ENCODE measurements around the gene TLR4.

TLR4 gene

DNA sequence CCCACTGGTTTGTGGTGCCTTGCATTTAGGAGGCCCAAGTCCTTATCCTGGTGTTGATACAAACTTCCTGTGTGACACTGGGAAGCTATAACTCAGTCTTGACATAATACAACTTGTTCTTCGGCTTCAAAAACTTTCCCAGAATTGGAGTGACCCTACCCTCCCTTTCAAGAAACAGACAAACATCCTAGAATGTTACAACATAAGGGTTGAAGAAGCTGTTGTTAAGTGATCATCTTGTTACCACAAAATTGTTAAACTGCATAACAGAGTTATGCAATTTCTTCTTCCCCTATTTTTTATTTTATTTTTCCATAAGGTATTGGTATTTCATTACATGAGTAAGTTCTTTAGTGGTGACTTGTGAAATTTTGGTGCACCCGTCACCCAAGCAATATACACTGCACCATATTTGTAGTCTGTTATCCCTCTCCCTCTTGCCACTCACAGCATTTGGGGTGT, 21.3 kb downstream of the TLR4 start:
- H3K9me3 ChIP-seq (ENCODE audit: control insufficient read depth, insufficient read depth, low read length): no peaks in the 10 kb centered on the region
- H3K4me1 ChIP-seq (ENCODE audit: control insufficient read depth, insufficient read depth, low read length): no peaks in the 10 kb centered on the region
- WGBS (ENCODE audit: insufficient coverage, insufficient read length): no CpG with 5 or more reads among the region's 2 CpGs
- H3K4me3 ChIP-seq (ENCODE audit: low read length): no peak overlapping the region
- H3K36me3 ChIP-seq (ENCODE audit: control insufficient read depth, insufficient read depth, low read length): no peaks in the 10 kb centered on the region
- no peak for DNase-seq (ENCODE audit: low read depth, low spot score)
- no peak overlapping the region for H3K27ac ChIP-seq (ENCODE audit: low read length)
- no peaks in the 10 kb centered on the region for H3K27me3 ChIP-seq (ENCODE audit: control insufficient read depth, insufficient read depth, low read length)

DNA sequence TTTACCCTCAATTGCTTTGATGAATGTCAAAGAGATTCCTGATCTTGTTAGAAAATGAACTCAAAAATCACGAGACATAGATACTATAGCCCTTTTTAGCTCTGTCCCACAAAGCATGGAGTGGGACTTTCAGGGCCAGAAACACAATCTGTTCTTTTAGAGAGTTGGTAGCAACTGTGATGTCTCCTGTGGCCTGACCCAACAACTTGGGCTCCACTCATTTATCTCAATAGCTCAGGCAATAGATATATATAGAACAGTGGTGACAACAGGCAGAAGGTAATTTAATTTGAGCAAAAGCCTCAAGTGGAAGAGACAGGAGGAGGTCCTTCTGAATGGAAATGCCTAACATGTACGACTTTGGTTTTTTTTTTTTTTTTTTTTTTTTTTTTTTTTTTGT, 25.2 kb downstream of the TLR4 start:
- no peaks in the 10 kb centered on the region for H3K9me3 ChIP-seq (ENCODE audit: control insufficient read depth, insufficient read depth, low read length)
- WGBS (ENCODE audit: insufficient coverage, insufficient read length): no CpG with 5 or more reads among the region's 2 CpGs
- H3K27me3 ChIP-seq (ENCODE audit: control insufficient read depth, insufficient read depth, low read length): no peaks in the 10 kb centered on the region

DNA sequence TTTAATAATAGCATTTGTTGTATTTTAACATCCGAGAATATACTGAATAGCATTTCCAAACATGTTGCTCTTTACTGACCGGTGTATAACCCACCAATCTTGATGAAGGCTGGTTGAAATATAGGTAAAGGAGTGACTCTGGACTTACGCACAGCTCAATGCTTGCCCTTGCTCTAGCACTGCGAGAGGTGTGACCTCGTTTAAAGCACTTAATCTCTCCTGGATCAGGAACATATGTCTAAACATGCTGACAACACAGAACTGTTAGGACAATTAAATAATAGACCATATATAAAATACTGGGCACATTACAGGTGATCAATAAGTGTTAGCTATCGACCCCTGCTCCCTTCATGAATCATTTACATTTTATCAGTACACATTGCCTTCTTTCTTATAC, 28.3 kb downstream of the TLR4 start:
- no peak for DNase-seq (ENCODE audit: low read depth, low spot score)
- H3K9me3 ChIP-seq (ENCODE audit: control insufficient read depth, insufficient read depth, low read length): no peaks in the 10 kb centered on the region
- H3K27me3 ChIP-seq (ENCODE audit: control insufficient read depth, insufficient read depth, low read length): no peaks in the 10 kb centered on the region
- no peak overlapping the region for H3K4me3 ChIP-seq (ENCODE audit: low read length)
- WGBS (ENCODE audit: insufficient coverage, insufficient read length): no CpG with 5 or more reads among the region's 6 CpGs
- H3K27ac ChIP-seq (ENCODE audit: low read length): no peak overlapping the region
- H3K4me1 ChIP-seq (ENCODE audit: control insufficient read depth, insufficient read depth, low read length): no peaks in the 10 kb centered on the region
- H3K36me3 ChIP-seq (ENCODE audit: control insufficient read depth, insufficient read depth, low read length): no peaks in the 10 kb centered on the region

More for the DNA sequence above, 25.2 kb downstream of the TLR4 start:
- Histone ChIP-seq H3K4me1 (ENCODE audit: control insufficient read depth, insufficient read depth, low read length) (no peaks in the 10 kb centered on the region), H3K36me3 (ENCODE audit: control insufficient read depth, insufficient read depth, low read length) (no peaks in the 10 kb centered on the region), H3K27ac (ENCODE audit: low read length) (no peak overlapping the region), H3K4me3 (ENCODE audit: low read length) (no peak overlapping the region)
- no peak for DNase-seq (ENCODE audit: low read depth, low spot score)

DNA sequence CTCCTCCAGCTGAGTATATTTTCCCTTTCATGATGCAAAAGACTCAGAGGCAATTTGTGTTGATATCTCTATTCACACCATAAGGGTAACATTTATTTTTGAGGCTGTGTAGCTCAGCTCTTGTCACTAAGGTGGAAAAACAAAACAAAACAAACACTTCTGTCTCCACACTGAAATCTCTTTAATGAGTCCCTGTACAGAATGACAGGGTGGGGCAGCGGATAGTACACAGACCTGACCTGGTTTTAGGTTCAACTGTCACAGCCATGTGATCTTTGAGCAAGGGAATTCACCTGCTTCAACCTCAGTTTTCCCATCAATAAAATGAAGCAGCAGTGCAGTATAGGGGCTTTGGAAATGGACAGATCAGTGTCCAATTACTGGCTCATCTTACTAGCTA, 29.3 kb downstream of the TLR4 start:
- Histone ChIP-seq H3K4me3 (ENCODE audit: low read length) (no peak overlapping the region), H3K9me3 (ENCODE audit: control insufficient read depth, insufficient read depth, low read length) (no peaks in the 10 kb centered on the region), H3K27me3 (ENCODE audit: control insufficient read depth, insufficient read depth, low read length) (no peaks in the 10 kb centered on the region), H3K27ac (ENCODE audit: low read length) (no peak overlapping the region), H3K36me3 (ENCODE audit: control insufficient read depth, insufficient read depth, low read length) (no peaks in the 10 kb centered on the region), H3K4me1 (ENCODE audit: control insufficient read depth, insufficient read depth, low read length) (no peaks in the 10 kb centered on the region)
- no peak for DNase-seq (ENCODE audit: low read depth, low spot score)
- no CpG with 5 or more reads among the region's 1 CpG for WGBS (ENCODE audit: insufficient coverage, insufficient read length)

DNA sequence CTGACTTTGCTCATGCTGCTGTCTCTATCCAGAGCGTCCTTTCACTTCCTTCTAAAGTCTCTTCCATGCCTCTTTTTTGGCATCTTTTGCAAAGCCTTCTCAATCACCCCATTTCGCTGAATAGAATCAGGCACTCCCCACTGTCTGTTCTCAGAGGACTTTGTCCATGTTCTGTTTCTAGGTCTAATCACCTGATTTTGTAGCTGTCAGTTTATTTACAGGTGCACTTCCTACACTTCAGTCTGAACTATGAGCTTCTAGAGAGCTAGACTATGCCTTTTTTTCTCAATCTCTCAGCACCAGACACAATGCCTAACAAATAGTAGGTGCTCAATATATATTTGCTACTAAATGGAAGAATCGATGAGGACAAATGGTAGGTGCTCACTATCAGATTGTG, 29.9 kb downstream of the TLR4 start:
- no CpG with 5 or more reads among the region's 3 CpGs for WGBS (ENCODE audit: insufficient coverage, insufficient read length)
- Histone ChIP-seq H3K4me3 (ENCODE audit: low read length) (no peak overlapping the region), H3K27me3 (ENCODE audit: control insufficient read depth, insufficient read depth, low read length) (no peaks in the 10 kb centered on the region), H3K27ac (ENCODE audit: low read length) (no peak overlapping the region), H3K9me3 (ENCODE audit: control insufficient read depth, insufficient read depth, low read length) (no peaks in the 10 kb centered on the region), H3K36me3 (ENCODE audit: control insufficient read depth, insufficient read depth, low read length) (no peaks in the 10 kb centered on the region), H3K4me1 (ENCODE audit: control insufficient read depth, insufficient read depth, low read length) (no peaks in the 10 kb centered on the region)
- no peak for DNase-seq (ENCODE audit: low read depth, low spot score)

DNA sequence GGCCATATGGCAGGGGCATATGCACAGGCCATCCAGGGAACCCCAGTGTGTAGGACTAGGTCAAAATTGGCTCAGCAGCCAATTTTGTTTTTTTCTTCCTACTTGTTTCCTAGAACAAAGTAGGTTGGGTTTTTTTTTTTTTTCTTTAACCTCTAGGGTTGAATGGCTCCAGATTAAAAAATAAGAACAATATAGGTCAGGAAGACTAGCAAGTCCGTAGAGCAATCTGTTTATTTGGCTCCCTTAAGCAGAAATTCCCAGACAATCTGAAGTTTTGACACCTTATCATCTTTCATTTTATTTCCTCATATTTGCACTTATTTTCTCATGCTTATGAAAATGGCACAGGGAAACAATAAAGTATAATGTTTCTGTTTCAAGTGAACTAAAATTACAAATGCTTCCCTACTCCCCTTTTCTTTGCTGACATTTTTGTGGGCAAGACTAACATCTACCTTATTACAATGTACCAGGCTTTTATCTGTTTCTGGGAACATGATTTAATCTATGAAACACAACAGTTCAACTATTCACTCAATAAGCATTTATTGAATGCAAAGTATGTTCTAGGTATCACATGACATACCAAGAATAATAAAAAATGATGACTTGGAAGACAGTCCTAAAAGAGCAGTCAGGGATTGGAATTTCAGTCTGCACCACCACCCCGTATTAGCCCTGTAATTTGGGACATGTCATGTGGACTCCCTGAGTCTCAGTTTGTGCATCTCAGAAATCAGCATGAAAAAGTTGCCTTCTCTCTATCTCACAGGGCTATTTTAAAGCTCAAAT, 30.5 kb downstream of the TLR4 start:
- Histone ChIP-seq H3K36me3 (ENCODE audit: control insufficient read depth, insufficient read depth, low read length) (no peaks in the 10 kb centered on the region), H3K4me1 (ENCODE audit: control insufficient read depth, insufficient read depth, low read length) (no peaks in the 10 kb centered on the region), H3K4me3 (ENCODE audit: low read length) (no peak overlapping the region), H3K27ac (ENCODE audit: low read length) (no peak overlapping the region), H3K27me3 (ENCODE audit: control insufficient read depth, insufficient read depth, low read length) (no peaks in the 10 kb centered on the region), H3K9me3 (ENCODE audit: control insufficient read depth, insufficient read depth, low read length) (no peaks in the 10 kb centered on the region)
- no CpG with 5 or more reads among the region's 2 CpGs for WGBS (ENCODE audit: insufficient coverage, insufficient read length)
- no peak for DNase-seq (ENCODE audit: low read depth, low spot score)

DNA sequence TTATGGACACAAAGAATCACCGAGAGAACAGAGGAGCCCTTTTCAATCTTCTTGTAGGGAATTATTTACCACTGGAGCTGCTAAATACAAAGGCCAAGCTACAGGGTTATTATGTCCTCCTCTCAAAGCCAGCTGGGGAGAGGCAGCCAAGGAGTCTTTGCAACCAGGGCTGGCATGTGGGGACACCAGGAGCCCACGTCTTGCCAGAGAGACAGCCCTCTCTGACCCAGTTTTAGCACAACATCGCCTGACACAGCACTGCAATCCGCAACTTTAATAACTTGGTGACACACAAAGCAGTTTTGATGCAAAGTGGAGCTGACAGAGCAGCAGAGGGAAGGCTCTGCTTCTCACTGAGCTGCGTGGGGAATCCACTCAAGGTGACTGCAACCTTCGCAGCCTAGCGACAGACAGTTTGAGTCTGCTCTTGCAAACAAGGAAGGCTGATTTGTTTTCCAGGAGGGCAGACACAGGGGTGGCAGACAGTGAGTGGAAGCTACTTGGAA, 33.6 kb downstream of the TLR4 start:
- no CpG with 5 or more reads among the region's 7 CpGs for WGBS (ENCODE audit: insufficient coverage, insufficient read length)
- no peak overlapping the region for H3K27ac ChIP-seq (ENCODE audit: low read length)
- H3K36me3 ChIP-seq (ENCODE audit: control insufficient read depth, insufficient read depth, low read length): no peaks in the 10 kb centered on the region
- no peak overlapping the region for H3K4me3 ChIP-seq (ENCODE audit: low read length)
- H3K9me3 ChIP-seq (ENCODE audit: control insufficient read depth, insufficient read depth, low read length): no peaks in the 10 kb centered on the region
- no peak for DNase-seq (ENCODE audit: low read depth, low spot score)
- no peaks in the 10 kb centered on the region for H3K4me1 ChIP-seq (ENCODE audit: control insufficient read depth, insufficient read depth, low read length)
- H3K27me3 ChIP-seq (ENCODE audit: control insufficient read depth, insufficient read depth, low read length): 0 out of 2 replicates have a peak, but pooled peaks cover 1% of the 10 kb centered on the region

DNA sequence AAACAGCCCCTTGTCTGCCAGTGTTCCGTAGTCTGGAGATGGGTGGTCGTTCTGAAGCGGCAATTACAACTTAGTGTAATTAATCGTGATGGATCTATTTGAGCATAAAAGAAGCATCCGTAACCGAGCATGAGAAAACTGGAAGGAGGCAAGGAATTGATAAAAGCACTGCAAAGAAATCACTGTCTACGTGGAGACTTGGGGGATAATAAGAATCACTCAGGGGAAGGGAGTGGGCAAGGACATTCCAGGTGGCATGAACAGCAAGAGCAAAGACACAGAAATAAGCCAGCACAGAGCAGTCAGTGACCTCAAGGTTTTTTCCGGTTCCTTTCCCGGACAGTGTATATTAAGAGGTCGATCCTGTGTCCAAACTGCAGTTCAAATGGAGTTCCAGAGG, 35.0 kb downstream of the TLR4 start:
- no peaks in the 10 kb centered on the region for H3K36me3 ChIP-seq (ENCODE audit: control insufficient read depth, insufficient read depth, low read length)
- no peak overlapping the region for H3K27ac ChIP-seq (ENCODE audit: low read length)
- WGBS (ENCODE audit: insufficient coverage, insufficient read length): no CpG with 5 or more reads among the region's 10 CpGs
- H3K9me3 ChIP-seq (ENCODE audit: control insufficient read depth, insufficient read depth, low read length): no peaks in the 10 kb centered on the region
- no peak overlapping the region for H3K4me3 ChIP-seq (ENCODE audit: low read length)
- no peaks in the 10 kb centered on the region for H3K4me1 ChIP-seq (ENCODE audit: control insufficient read depth, insufficient read depth, low read length)
- H3K27me3 ChIP-seq (ENCODE audit: control insufficient read depth, insufficient read depth, low read length): 0 out of 2 replicates have a peak, but pooled peaks cover 1% of the 10 kb centered on the region
- DNase-seq (ENCODE audit: low read depth, low spot score): no peak

DNA sequence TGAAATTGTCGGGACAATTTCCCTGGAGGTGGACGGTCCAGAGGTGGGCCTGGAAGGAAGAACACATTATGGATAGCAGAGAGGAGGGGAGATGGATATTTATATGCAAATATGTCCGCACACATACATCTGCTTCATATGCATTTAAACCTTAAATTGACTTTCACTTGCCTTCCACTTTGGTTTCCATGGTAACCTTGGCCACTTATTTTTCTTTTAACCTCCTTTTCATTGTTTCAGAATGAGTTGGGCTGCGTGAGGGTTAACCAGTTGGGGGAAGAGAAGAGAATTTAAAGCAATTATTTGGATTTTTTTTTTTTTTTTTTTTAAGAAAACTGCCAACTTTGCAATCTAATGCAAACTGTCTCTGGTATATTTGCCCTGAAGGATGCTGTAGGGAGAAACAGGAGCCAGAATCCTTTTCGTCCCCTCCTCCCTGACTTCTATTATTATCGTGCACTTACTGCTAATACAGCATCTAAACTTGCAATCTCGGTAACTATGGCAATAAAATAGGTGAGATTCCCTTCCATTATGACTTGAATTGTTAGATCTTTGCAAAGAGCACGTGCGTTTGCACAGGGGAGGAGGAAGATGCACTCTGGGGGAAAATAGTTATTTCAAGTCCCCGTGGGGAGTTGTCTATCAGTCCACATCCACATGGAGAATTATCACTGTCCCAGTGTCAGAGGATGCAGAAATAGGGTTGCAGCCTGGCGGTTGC, 35.6 kb downstream of the TLR4 start:
- Histone ChIP-seq H3K9me3 (ENCODE audit: control insufficient read depth, insufficient read depth, low read length) (no peaks in the 10 kb centered on the region), H3K4me3 (ENCODE audit: low read length) (no peak overlapping the region), H3K27ac (ENCODE audit: low read length) (no peak overlapping the region), H3K27me3 (ENCODE audit: control insufficient read depth, insufficient read depth, low read length) (0 out of 2 replicates have a peak, but pooled peaks cover 1% of the 10 kb centered on the region), H3K4me1 (ENCODE audit: control insufficient read depth, insufficient read depth, low read length) (no peaks in the 10 kb centered on the region), H3K36me3 (ENCODE audit: control insufficient read depth, insufficient read depth, low read length) (no peaks in the 10 kb centered on the region)
- no peak for DNase-seq (ENCODE audit: low read depth, low spot score)
- WGBS (ENCODE audit: insufficient coverage, insufficient read length): no CpG with 5 or more reads among the region's 11 CpGs

DNA sequence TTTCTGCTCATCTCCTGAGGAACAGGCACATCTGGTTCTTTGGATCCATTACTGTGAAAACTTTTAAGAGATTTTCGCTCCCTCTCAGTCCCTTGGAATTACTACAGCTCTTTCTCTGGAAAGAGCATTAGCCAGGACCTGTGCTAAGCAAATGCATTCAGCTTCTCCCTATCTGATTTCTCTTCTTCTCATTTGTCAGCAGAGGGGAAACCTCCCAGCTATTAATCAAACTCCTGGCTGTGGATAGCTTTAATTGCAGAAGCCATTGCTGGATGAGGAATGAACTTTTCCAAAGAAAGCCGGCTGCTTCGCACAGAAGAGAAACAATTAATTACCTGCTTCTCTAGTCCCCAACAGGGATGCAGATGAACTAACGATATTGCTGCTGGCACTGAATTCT, 37.9 kb downstream of the TLR4 start:
- H3K36me3 ChIP-seq (ENCODE audit: control insufficient read depth, insufficient read depth, low read length): no peaks in the 10 kb centered on the region
- no peak overlapping the region for H3K27ac ChIP-seq (ENCODE audit: low read length)
- H3K27me3 ChIP-seq (ENCODE audit: control insufficient read depth, insufficient read depth, low read length): 0 out of 2 replicates have a peak, but pooled peaks cover 3% of the 10 kb centered on the region
- H3K4me3 ChIP-seq (ENCODE audit: low read length): no peak overlapping the region
- no peaks in the 10 kb centered on the region for H3K4me1 ChIP-seq (ENCODE audit: control insufficient read depth, insufficient read depth, low read length)
- no CpG with 5 or more reads among the region's 4 CpGs for WGBS (ENCODE audit: insufficient coverage, insufficient read length)
- no peak for DNase-seq (ENCODE audit: low read depth, low spot score)
- H3K9me3 ChIP-seq (ENCODE audit: control insufficient read depth, insufficient read depth, low read length): no peaks in the 10 kb centered on the region
